ENCODE measurements around the gene ITGB6. TPM values are rescaled to one million over a fixed set of nuclear protein-coding genes. Genes with fewer than 3 reads are reported as not detected.
"Not testable (repeated sequence)": the region's sequence is repeated elsewhere in the genome, so short reads cannot be mapped to it uniquely, and the experiment has no call there.

The ITGB6 gene
- total and polyA plus RNA-seq, 10 of the 15 experiments (the other 5 are each of a cell fraction or from before 2014, with no cell fraction given): 0.04 TPM; not detected in 9

- in situ Hi-C loops (cut with MboI): no loop called here
Observed at GRCh38 chr2:160124571-160124970, 75.5 kb downstream of the ITGB6 start.

GRCh38 chr2:160114721-160115120 is 85.4 kb downstream of the ITGB6 start:
- WGBS (ENCODE audit: insufficient coverage, insufficient replicate concordance, low lambda C conversion rate, missing lambda C conversion rate): 35% methylated on average over 8 of the region's 8 CpGs
- SMC1A ChIA-PET (ENCODE audit: uncharacterized antibody, unreplicated experiment): not testable (repeated sequence)

More at GRCh38 chr2:160124571-160124970, 75.5 kb downstream of the ITGB6 start:
- DNase-seq (ENCODE audit: low read depth, low spot score) (no peak), FAIRE-seq (no peak), ATAC-seq (no peak)
- no peak overlapping the region for H3K9ac ChIP-seq (ENCODE audit: control insufficient read depth, insufficient read depth, low read length)
- H3K79me2 ChIP-seq (ENCODE audit: control insufficient read depth, insufficient read depth, low read length): no peaks in the 10 kb centered on the region
- H3K9me3 ChIP-seq (replicated peaks; ENCODE audit: control insufficient read depth, insufficient read depth, low read length): no peaks in the 10 kb centered on the region
- no TSS peak for BruUV-seq (replicated peaks)
- H2AFZ ChIP-seq (ENCODE audit: control insufficient read depth, low read depth, low read length): no peak overlapping the region
- no peaks in the 10 kb centered on the region for H4K20me1 ChIP-seq (ENCODE audit: control insufficient read depth, insufficient read depth)
- H3K4me3 ChIP-seq: no peak overlapping the region
- 14% methylated on average over 1 of the region's 1 CpG for WGBS (ENCODE audit: insufficient coverage, insufficient replicate concordance, low lambda C conversion rate, missing lambda C conversion rate)
- ChIA-PET SMC1A (ENCODE audit: uncharacterized antibody, unreplicated experiment) (interaction anchor here (1.9 kb wide), 1 partner anchor 12 kb away, joined by 7 read pairs; no protein-coding TSS in a partner anchor), RAD21 (ENCODE audit: unreplicated experiment) (interaction anchor here (0.6 kb wide), 1 partner anchor 12 kb away, joined by 3 read pairs; no protein-coding TSS in a partner anchor), POLR2A (no interaction called here), CTCF (no interaction called here)
- intact Hi-C loops (cut with micrococcal nuclease; ENCODE audit: unreplicated experiment): no loop called here
- H3K27me3 ChIP-seq (replicated peaks in 1 of 2; ENCODE audit: control insufficient read depth in 2 of 2, insufficient read depth in 2 of 2, low read length in 1 of 2): no peaks in the 10 kb centered on the region; a peak in 1 of 4 replicates
- TF ChIP-seq CEBPB (IDR thresholded peaks at IDR 0.05; ENCODE audit: borderline replicate concordance in 1 of 2, low read depth in 2 of 2, low read length in 2 of 2) (no peak), RBBP5 (conservative IDR thresholded peaks at IDR 0.05) (no peak), MAX (IDR thresholded peaks at IDR 0.05; ENCODE audit: low read depth, low read length) (no peak)
- H3K36me3 ChIP-seq (ENCODE audit: control insufficient read depth in 2 of 2, insufficient read depth in 2 of 2, low read length in 1 of 2): no peaks in the 10 kb centered on the region
- H3K4me2 ChIP-seq (ENCODE audit: control insufficient read depth, insufficient read depth): no peak overlapping the region
- H3K4me1 ChIP-seq (ENCODE audit: control insufficient read depth, insufficient read depth, low read length): no peaks in the 10 kb centered on the region
- no peak overlapping the region for H3K27ac ChIP-seq (ENCODE audit: control insufficient read depth, insufficient read depth)

More at GRCh38 chr2:160114721-160115120, 85.4 kb downstream of the ITGB6 start:
- in situ Hi-C loops (cut with MboI); H3K4me3 ChIP-seq; H2AFZ ChIP-seq (ENCODE audit: control insufficient read depth, low read depth, low read length); H3K27me3 ChIP-seq (replicated peaks in 1 of 2; ENCODE audit: control insufficient read depth in 2 of 2, insufficient read depth in 2 of 2, low read length in 1 of 2); H3K79me2 ChIP-seq (ENCODE audit: control insufficient read depth, insufficient read depth, low read length); H3K4me2 ChIP-seq (ENCODE audit: control insufficient read depth, insufficient read depth); ATAC-seq; BruUV-seq (replicated peaks); H3K9me3 ChIP-seq (replicated peaks; ENCODE audit: control insufficient read depth, insufficient read depth, low read length); RAD21 ChIA-PET (ENCODE audit: unreplicated experiment); DNase-seq (ENCODE audit: low read depth, low spot score); H4K20me1 ChIP-seq (ENCODE audit: control insufficient read depth, insufficient read depth); CTCF ChIA-PET; FAIRE-seq; H3K27ac ChIP-seq (ENCODE audit: control insufficient read depth, insufficient read depth); POLR2A ChIA-PET; H3K9ac ChIP-seq (ENCODE audit: control insufficient read depth, insufficient read depth, low read length); H3K36me3 ChIP-seq (ENCODE audit: control insufficient read depth in 2 of 2, insufficient read depth in 2 of 2, low read length in 1 of 2): not testable (repeated sequence)
- intact Hi-C loops (cut with micrococcal nuclease; ENCODE audit: unreplicated experiment): loop anchor here (5.0 to 10.0 kb wide), 4 partner anchors 153 to 880 kb away; no protein-coding TSS in a partner anchor
- peaks cover 13% of the 10 kb centered on the region for H3K4me1 ChIP-seq (ENCODE audit: control insufficient read depth, insufficient read depth, low read length)

All from GM12878 (cell line).